GM18858 (cell line): ENCODE measurements around the gene ARFIP1.
"Not testable (repeated sequence)": the region's sequence is repeated elsewhere in the genome, so short reads cannot be mapped to it uniquely, and the experiment has no call there.

Experiments
- ATAC-seq: cut with Tn5 transposase; IDR thresholded peaks from one replicate; pipeline ENCODE4 v1.9.1; 2021; ENCODE audit not compliant: unreplicated experiment

The ARFIP1 gene

DNA sequence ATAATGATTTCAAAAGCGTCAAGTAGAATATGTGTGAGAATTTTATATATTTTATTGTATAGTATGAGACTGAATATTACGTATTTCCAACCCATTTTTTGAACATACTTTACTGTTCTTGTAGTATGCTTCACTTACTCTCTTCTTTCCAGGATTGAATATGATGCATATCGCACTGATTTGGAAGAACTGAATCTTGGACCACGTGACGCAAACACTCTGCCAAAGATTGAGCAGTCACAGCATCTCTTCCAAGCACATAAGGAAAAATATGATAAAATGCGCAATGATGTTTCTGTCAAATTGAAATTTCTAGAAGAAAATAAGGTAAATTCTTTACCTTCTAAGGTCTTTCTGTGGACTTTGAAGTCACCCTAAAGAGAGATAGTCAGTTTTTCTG is 108.2 kb downstream of the ARFIP1 start:
- ATAC-seq = no peak

DNA sequence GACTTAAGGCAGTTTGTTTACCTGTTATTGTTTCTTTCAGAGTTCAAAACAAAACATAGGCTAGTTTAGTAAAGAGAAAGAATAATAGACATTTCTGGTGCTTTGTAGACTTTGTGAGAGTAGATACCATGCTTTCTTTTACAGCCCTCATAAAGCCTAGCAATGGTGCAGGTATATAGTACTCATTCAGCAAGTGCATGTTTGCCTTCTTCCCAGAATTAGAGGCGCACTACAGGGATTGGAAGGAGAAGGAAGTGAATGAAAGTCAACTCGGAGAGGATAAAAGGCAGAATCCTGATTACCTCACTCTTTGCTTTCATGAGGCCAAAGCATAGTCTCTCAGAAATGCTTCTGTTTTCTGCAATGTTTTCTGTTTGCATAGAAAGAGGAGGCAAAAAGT is 113.2 kb downstream of the ARFIP1 start:
- ATAC-seq = no peak

DNA sequence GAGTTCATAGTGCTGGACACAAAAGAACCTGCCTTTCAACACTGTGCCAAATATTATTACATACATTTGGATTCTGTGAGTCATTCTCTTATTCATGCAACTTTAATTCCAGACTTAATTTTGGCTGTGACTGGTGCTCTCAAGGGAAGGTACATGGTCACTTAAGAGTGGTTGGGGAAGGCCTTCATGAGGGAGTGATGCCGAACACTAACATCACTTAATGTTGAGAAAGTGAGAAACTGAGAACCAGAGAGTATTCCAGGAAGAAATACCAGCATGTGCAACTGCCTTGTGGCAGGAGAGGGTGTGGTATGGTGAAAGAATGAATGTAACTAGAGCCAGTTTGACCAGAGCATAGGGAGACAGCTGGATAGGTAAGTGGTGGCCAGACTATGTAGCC is 114.9 kb downstream of the ARFIP1 start:
- ATAC-seq = no peak

DNA sequence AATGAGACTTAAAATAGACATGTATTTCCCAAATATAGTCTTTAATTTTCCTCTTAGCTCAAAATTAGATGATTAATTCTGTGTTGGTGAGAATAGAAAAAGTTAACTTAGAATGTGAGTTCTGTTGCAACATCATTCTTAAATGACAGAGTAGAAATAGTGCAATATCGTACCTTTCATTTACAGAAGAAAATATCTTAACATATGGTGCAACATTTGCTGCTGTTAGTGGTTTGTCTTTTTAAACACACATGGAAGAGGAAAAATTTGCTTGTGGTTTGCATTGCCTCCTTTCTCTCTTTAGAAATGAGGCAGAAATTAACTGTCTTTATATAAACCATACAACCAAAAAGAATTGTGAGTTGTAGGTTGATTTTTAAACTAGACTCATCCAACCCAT is 117.1 kb downstream of the ARFIP1 start:
- ATAC-seq = no peak

DNA sequence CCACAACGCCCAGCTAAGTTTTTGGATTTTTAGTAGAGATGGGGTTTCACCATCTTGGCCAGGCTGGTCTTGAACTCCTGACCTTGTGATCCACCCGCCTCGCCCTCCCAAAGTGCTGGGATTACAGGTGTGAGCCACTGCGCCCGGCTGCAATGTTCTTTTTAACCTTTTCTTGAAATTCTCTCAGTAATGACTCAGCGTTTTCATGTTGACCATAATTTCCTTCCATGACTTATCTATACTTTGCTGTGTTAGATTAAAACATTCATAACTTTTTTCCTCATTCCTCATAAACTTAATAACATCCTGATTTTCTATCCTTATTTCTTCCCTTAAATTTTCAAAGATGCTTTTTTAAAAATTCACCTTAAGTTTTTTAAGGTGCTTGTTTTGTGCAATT is 118.4 kb downstream of the ARFIP1 start:
- not testable (repeated sequence) for ATAC-seq

- no peak for ATAC-seq
Measured at GRCh38 chr4:152898606-152899005, 118.9 kb downstream of the ARFIP1 start.

- no peak for ATAC-seq
Measured at GRCh38 chr4:152900395-152900794, 120.6 kb downstream of the ARFIP1 start.

DNA sequence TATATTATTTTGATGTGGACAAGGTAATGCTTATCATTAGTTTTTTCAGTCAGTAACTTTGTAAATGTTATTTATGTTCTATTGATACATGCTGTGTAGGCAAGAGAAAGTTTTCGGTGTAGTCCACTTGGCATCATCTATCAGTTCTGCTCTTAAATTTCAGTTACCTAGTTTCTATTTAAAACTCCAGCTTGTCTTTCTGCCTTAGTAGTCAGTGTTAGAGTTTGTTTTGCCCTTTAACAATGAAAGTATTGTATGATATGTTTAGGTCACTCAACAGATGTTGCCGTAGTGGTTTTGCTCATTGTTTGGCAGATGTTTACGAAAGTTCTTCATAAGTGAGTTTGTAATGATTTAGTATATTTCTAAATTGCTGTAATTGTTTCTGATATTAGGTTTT is 121.5 kb downstream of the ARFIP1 start:
- no peak for ATAC-seq

DNA sequence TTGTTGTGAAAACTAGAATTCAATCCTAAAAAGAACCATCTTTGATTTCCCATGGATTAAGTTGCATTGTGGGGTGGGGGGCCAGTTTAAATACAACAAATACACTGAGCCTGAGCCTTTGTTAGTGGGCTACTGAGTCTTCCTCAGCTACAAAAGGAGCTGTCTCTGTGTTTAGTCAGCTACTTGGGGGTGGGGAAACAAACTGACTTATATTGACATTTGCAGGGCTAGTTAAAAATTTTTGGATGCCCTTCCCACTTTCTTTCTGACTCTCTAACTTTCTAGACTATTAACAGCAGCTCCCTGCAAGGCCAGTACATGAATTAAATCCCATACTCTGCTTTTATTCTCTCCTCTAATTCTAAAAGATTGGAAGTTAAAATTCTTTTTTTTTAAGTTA is 123.9 kb downstream of the ARFIP1 start:
- ATAC-seq = no peak

DNA sequence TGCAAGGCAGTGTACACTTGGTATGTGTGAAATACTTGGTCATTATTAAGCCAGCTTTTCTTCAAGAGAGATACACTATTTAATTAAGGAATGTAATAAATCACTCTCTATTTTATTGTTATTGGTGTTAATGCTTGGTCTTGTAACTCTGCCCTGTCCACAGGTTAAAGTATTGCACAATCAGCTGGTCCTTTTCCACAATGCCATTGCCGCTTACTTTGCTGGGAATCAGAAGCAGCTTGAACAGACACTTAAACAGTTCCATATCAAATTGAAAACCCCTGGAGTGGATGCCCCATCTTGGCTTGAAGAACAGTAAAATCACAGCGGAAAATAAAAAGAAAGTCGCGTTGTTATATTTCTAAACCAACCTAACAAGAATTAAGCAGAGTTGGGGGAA is 130.1 kb downstream of the ARFIP1 start:
- no peak for ATAC-seq

DNA sequence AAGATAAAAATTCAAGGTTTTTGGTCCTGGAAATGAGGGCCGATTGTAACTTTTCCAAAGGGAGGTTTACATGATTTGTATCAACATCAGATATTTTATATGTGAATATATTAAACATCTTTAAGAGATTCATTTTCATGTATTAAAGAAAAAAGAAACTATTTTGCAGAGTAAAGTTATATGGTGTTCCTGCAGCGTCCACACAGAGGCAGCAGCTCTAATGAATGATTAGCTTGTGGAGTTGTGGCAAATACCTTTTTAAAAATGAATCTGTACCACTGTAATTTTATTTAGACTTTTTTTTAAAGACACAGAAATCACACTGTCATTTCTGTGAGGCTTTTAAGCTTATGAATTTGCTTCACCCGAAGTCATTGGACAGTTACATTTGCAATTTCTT is 130.8 kb downstream of the ARFIP1 start:
- no peak for ATAC-seq

- no peak for ATAC-seq
Measured at GRCh38 chr4:152917543-152918395, 138.0 kb downstream of the ARFIP1 start.

- no peak for ATAC-seq
Measured at GRCh38 chr4:152919826-152920225, 140.1 kb downstream of the ARFIP1 start.

DNA sequence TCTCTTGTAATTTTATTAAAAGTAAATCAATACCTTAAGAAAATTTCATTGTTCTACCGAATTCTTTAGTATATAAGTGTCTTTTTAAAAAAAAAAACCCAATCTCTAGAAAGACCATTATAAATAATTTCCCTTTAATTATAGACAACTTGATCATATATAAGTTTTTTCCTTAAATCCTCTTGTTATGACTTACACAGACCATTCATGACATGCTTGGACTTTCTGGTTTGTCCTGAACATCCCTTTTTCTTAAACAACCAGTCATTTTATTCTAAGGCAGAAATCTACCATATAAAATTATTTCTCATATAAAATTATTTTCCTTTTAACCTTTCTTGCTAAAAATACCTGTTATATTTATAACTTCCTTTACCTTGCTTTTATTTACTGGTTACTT is 141.0 kb downstream of the ARFIP1 start:
- ATAC-seq = no peak

DNA sequence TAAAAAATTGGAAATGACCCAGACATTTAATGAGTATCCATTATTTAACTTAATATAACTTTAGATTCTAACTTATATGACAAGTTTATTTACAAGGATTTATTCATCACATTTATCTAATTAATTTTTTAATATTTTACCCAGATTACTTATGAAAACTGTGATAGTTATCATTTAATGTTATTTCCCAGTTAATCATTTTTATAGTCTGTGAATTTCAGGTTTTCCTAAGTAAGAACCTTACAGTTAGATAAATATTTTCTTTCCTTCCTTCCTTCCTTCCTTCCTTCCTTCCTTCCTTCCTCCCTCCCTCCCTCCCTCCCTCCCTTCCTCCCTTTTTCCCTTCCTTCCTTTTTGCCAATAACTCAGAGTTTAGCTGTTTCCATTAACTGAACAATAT is 141.5 kb downstream of the ARFIP1 start:
- no peak for ATAC-seq

GRCh38 chr4:152925851-152926250 is 146.1 kb downstream of the ARFIP1 start:
- no peak for ATAC-seq

GRCh38 chr4:152926959-152927358 is 147.2 kb downstream of the ARFIP1 start:
- ATAC-seq = no peak

- ATAC-seq = no peak
Measured at GRCh38 chr4:152927737-152928136, 148.0 kb downstream of the ARFIP1 start.

DNA sequence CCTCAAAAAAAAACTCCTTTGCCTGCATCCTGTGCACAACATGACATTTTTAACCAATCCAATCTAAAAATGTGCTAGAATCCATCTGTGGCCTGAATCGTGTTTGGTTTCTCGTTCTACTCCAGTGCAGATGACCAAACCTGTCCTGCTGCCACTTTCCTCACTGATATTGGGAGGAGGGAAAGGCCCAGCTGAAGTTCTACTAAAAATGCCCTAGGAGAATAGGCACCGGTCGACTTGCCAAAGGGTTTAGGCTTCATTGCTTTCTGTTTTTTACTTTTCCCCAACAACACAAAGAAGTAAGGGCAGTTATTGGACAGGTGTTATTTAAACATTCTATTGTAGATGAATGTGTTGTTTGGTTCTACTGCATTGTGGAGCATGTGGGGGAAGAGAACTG is 148.5 kb downstream of the ARFIP1 start:
- ATAC-seq = no peak

DNA sequence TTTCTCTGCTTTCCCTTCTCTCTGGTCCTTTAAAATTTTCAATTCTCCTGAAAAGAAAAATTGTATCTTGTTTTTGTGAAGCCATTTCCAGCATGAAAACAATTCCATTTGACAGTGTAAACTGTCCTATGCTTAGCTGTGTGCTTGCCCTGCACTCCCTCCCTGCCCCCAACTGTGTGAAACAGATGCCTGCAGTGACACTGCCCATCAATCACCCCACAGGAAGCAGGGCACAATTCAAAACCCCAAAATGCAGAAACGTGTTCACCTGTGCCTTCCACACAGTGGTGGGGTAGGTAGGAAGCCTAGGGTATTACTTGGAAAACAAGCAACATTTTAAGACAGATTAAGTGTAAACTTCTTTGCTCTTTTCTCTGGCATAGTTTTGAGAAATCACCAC is 150.1 kb downstream of the ARFIP1 start:
- ATAC-seq = no peak

GRCh38 chr4:152935143-152935542 is 155.4 kb downstream of the ARFIP1 start:
- ATAC-seq = no peak

DNA sequence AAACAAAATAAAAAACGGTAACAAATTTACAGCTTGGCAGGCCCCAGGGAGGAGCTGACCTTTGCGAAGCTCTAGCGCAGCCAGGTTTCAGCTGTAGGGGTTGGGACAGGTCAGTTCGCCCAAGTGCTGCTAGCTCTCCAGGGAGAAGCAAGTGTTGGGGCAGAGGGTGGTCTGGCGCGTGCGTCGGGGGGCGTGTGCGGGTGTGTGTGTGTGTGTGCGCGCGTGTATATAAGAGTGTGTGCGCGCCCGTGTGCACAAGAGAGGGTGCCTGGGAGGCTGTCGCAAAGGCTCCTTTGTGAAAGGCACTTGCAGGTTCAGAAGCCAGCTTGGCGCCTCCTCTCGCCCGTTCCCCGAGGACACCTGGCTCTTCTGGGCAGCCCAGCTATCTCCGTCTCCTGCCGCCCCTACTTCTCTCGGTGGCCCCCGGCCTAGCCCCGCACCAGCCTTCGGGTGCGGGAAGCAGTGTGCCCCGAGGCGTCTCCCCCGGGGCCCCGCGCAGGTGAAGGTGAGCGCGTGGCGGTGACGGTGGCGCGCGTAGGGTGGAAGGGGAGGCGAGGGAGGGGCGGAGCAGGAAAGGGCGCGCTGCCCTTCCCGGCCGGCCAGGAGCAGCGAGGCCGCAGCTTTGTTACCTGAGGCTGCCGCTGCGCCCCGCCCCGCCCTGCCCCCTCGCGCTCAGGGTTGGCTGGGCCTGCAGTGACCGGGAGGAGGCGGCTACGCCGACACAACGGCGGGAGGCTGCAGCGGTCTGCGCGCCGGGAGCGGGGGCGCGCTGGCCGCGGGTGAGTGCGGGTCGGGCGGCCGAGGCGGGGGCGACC is 156.1 kb downstream of the ARFIP1 start, which contains the start of gene FHDC1:
FHDC1 (plus strand) TSS at position 693 of the 815 bp plus-strand sequence. CDS start 6,735 bp downstream, outside the sequence.
- no peak for ATAC-seq
